Nucleus accumbens (tissue), 56 donors: ENCODE data around the gene POLR2F.
"Not testable (repeated sequence)": the region's sequence is repeated elsewhere in the genome, so short reads cannot be mapped to it uniquely, and the experiment has no call there.

Experiments used
- DNase-seq, 56 donors: peaks; one replicate each; lab custom pipeline; 2025; lab: John Stamatoyannopoulos, UW

The POLR2F gene

GRCh38 chr22:37975153-37975552 is 21.7 kb downstream of the POLR2F start:
- no peak for DNase-seq

GRCh38 chr22:37976022-37976421 is 22.5 kb downstream of the POLR2F start:
- DNase-seq, result not testable (repeated sequence)

- no peak for DNase-seq
These were observed 23.0 kb downstream of the POLR2F start for GRCh38 chr22:37976547-37976946.

GRCh38 chr22:37979782-37980181 is 26.3 kb downstream of the POLR2F start:
- DNase-seq, result peak in 22 of 56 donors; percentile 23 to 60 (median 44)

- DNase-seq, result peak in 3 of 56 donors; percentile 24 to 41 (median 35)
These were observed 27.9 kb downstream of the POLR2F start for GRCh38 chr22:37981282-37982011.

- DNase-seq, result no peak
These were observed 28.8 kb downstream of the POLR2F start for GRCh38 chr22:37982151-37982785.

GRCh38 chr22:37982938-37983859 is 29.7 kb downstream of the POLR2F start:
- peak in 10 of 56 donors; percentile 26 to 48 (median 35) for DNase-seq

- peak in 51 of 56 donors; percentile 31 to 87 (median 74) for DNase-seq
These were observed 30.6 kb downstream of the POLR2F start, which contains the start of gene SOX10 for GRCh38 chr22:37983860-37984791. Gene SOX10 (minus strand): TSS chr22:37984555. CDS start chr22:37983784, 771 bp downstream.

- peak in 3 of 56 donors; percentile 57 to 65 (median 63) for DNase-seq
These were observed 31.6 kb downstream of the POLR2F start for GRCh38 chr22:37985050-37985585.

- peak in 52 of 56 donors; percentile 34 to 93 (median 81) for DNase-seq
These were observed 32.3 kb downstream of the POLR2F start for GRCh38 chr22:37985751-37986281.

GRCh38 chr22:37986371-37986770 is 32.9 kb downstream of the POLR2F start:
- DNase-seq, result peak in 5 of 56 donors; percentile 43 to 67 (median 56)

- DNase-seq, result no peak
These were observed 35.9 kb downstream of the POLR2F start for GRCh38 chr22:37989146-37990045.

GRCh38 chr22:37990301-37990700 is 36.8 kb downstream of the POLR2F start:
- peak in 3 of 56 donors; percentile 23 to 36 (median 36) for DNase-seq

GRCh38 chr22:37990862-37991261 is 37.4 kb downstream of the POLR2F start:
- no peak for DNase-seq

GRCh38 chr22:37991731-37992442 is 38.4 kb downstream of the POLR2F start:
- no peak for DNase-seq

- no peak for DNase-seq
These were observed 40.5 kb downstream of the POLR2F start for GRCh38 chr22:37994049-37994448.

GRCh38 chr22:37994982-37995381 is 41.5 kb downstream of the POLR2F start:
- DNase-seq, result no peak
